PC-9 (cell line): ENCODE results near the gene SOD2. TPM values are rescaled to one million over a fixed set of nuclear protein-coding genes. Genes with fewer than 3 reads are reported as not detected.
"Not testable (repeated sequence)": the region's sequence is repeated elsewhere in the genome, so short reads cannot be mapped to it uniquely, and the experiment has no call there.

Source experiments
- BruUV-seq: library from RNA; stranded (reverse); fragments of 400-500 nt; replicated peaks from 2 replicates; lab custom pipeline; 2021; lab: Mats Ljungman, UMichigan
- CTCF ChIA-PET: fragments of 300-600 bp; sonication (Branson Sonifier 250); formaldehyde crosslinking; loops from one replicate; lab custom pipeline; 2022; ENCODE audit warnings: antibody characterized with exemption; lab: Charles Lee
- POLR2A ChIA-PET: fragments of 300-600 bp; sonication (Branson Sonifier 250); formaldehyde crosslinking; loops from one replicate; lab custom pipeline; 2022; ENCODE audit warnings: antibody characterized with exemption; ENCODE audit not compliant: unreplicated experiment; lab: Charles Lee
- DNase-seq, 2 experiments: peaks; one replicate each; pipeline versions ENCODE4 v3.0.0 to v3.0.0-alpha.2; 2015 to 2022; ENCODE audit warnings: mixed read lengths in 1 of 2
- H2AFZ ChIP-seq: fragments of 200-600 bp; sonication (generic); 2 replicates; pipeline ENCODE4 v1.8.1; 2017; ENCODE audit warnings: antibody characterized with exemption
- H3F3A ChIP-seq: fragments of 200-600 bp; sonication (generic); 2 replicates; pipeline ENCODE4 v1.8.1; 2017; ENCODE audit warnings: antibody characterized with exemption, mild to moderate bottlenecking, low read depth; ENCODE audit not compliant: insufficient read depth
- H3K27ac ChIP-seq: fragments of 200-600 bp; sonication (generic); 2 replicates; pipeline ENCODE4 v1.6.1; 2016; ENCODE audit warnings: mixed run types
- H3K27me3 ChIP-seq: fragments of 200-600 bp; sonication (generic); 2 replicates; pipeline ENCODE4 v1.6.1; 2016; ENCODE audit warnings: low read depth, mixed run types; ENCODE audit not compliant: insufficient read depth
- H3K36me3 ChIP-seq: fragments of 200-600 bp; sonication (generic); 2 replicates; pipeline ENCODE4 v1.6.1; 2016; ENCODE audit warnings: low read depth, mixed run types
- H3K4me1 ChIP-seq: fragments of 200-600 bp; sonication (generic); replicated peaks from 2 replicates; pipeline ENCODE4 v1.6.1; 2016; ENCODE audit warnings: mixed run types; ENCODE audit not compliant: insufficient read depth
- H3K4me2 ChIP-seq: fragments of 200-600 bp; sonication (generic); 2 replicates; pipeline ENCODE4 v1.6.1; 2017; ENCODE audit warnings: mixed run types
- H3K4me3 ChIP-seq: fragments of 200-600 bp; sonication (generic); 2 replicates; pipeline ENCODE4 v1.6.1; 2016; ENCODE audit warnings: mixed run types
- H3K79me2 ChIP-seq: fragments of 200-600 bp; sonication (generic); 2 replicates; pipeline ENCODE4 v1.6.1; 2017; ENCODE audit warnings: low read depth, mixed run types
- H3K9me2 ChIP-seq: fragments of 200-600 bp; sonication (generic); 2 replicates; pipeline ENCODE4 v1.8.1; 2017; ENCODE audit warnings: mild to moderate bottlenecking; ENCODE audit not compliant: insufficient read depth
- H3K9me3 ChIP-seq: fragments of 200-600 bp; sonication (generic); 2 replicates; pipeline ENCODE4 v1.8.1; 2016; ENCODE audit warnings: low read depth; ENCODE audit not compliant: insufficient read depth
- H4K20me1 ChIP-seq: fragments of 200-600 bp; sonication (generic); 2 replicates; pipeline ENCODE4 v1.8.1; 2017; ENCODE audit not compliant: insufficient read depth
- CTCF ChIP-seq: fragments of 200-600 bp; sonication (generic); conservative IDR thresholded peaks from 2 replicates; pipeline ENCODE4 v1.6.1; 2017; ENCODE audit warnings: mixed run types, antibody characterized with exemption, mild to moderate bottlenecking, moderate library complexity
- EZH2 ChIP-seq: fragments of 200-600 bp; sonication (generic); IDR thresholded peaks from 2 replicates; pipeline ENCODE4 v1.8.0; 2017; ENCODE audit warnings: antibody characterized with exemption, low read depth
- intact Hi-C: fragments of 100-400 bp; cut with micrococcal nuclease; formaldehyde crosslinking; loops from one replicate; pipeline ENCODE4 v1.10.0; 2022; ENCODE audit not compliant: unreplicated experiment
- total RNA-seq: library from RNA; stranded (reverse); gene quantifications from 2 replicates; pipeline ENCODE4 v1.2.3, GENCODE V29; 2021

SOD2 gene
- total RNA-seq, 1 experiment from 2014 or later, result 63.3 TPM

- intact Hi-C loops, result no loop called here
- Histone ChIP-seq H3K4me3 (no peak overlapping the region), H4K20me1 (peaks cover 69% of the 10 kb centered on the region), H3K9me3 (no peaks in the 10 kb centered on the region), H2AFZ (no peak overlapping the region), H3K36me3 (peaks cover 16% of the 10 kb centered on the region), H3F3A (peaks cover 16% of the 10 kb centered on the region; the same call in 1 of the 2 replicates), H3K9me2 (no peaks in the 10 kb centered on the region), H3K4me2 (no peak overlapping the region), H3K4me1 (no peaks in the 10 kb centered on the region), H3K27ac (no peak overlapping the region), H3K27me3 (no peaks in the 10 kb centered on the region), H3K79me2 (peaks cover 87% of the 10 kb centered on the region)
- BruUV-seq, result no TSS peak
- TF ChIP-seq EZH2 (no peak), CTCF (no peak)
- ChIA-PET POLR2A (no interaction called here), CTCF (no interaction called here)
- DNase-seq, result no peak
Observed at GRCh38 chr6:159736908-159737307, 43.9 kb upstream of the SOD2 start.

- POLR2A ChIA-PET, H3K9me2 ChIP-seq, H3K4me2 ChIP-seq, intact Hi-C loops, H2AFZ ChIP-seq, CTCF ChIA-PET, H3K27ac ChIP-seq, H3K4me3 ChIP-seq, H3F3A ChIP-seq, H3K9me3 ChIP-seq, BruUV-seq, H3K27me3 ChIP-seq, DNase-seq: not testable (repeated sequence)
- H3K36me3 ChIP-seq, result peaks cover 18% of the 10 kb centered on the region
- peaks cover 95% of the 10 kb centered on the region for H4K20me1 ChIP-seq
- peaks cover 17% of the 10 kb centered on the region for H3K4me1 ChIP-seq
- peaks cover 100% of the 10 kb centered on the region for H3K79me2 ChIP-seq
Observed at GRCh38 chr6:159733395-159733794, 40.4 kb upstream of the SOD2 start.

GRCh38 chr6:159732550-159732949 is 39.5 kb upstream of the SOD2 start:
- H3K27me3 ChIP-seq, BruUV-seq, CTCF ChIA-PET, H3K4me3 ChIP-seq, intact Hi-C loops, H3K9me2 ChIP-seq, H2AFZ ChIP-seq, H3K4me2 ChIP-seq, H3K9me3 ChIP-seq, H3F3A ChIP-seq, H3K27ac ChIP-seq, POLR2A ChIA-PET, DNase-seq: not testable (repeated sequence)
- Histone ChIP-seq H3K4me1 (peaks cover 17% of the 10 kb centered on the region), H4K20me1 (peaks cover 91% of the 10 kb centered on the region), H3K79me2 (peaks cover 100% of the 10 kb centered on the region), H3K36me3 (peaks cover 15% of the 10 kb centered on the region)

GRCh38 chr6:159730332-159730676 is 37.3 kb upstream of the SOD2 start:
- POLR2A ChIA-PET, result no interaction called here
- no peak for TF ChIP-seq CTCF
- no peak for TF ChIP-seq EZH2
- Histone ChIP-seq H3F3A (peaks cover 5% of the 10 kb centered on the region; the same call in 1 of the 2 replicates), H3K9me2 (no peaks in the 10 kb centered on the region), H3K27ac (no peak overlapping the region), H4K20me1 (peaks cover 73% of the 10 kb centered on the region), H3K79me2 (peaks cover 93% of the 10 kb centered on the region), H3K4me3 (no peak overlapping the region; the same call in 1 of the 2 replicates), H3K4me2 (peak overlapping the region; percentile 96), H3K9me3 (no peaks in the 10 kb centered on the region), H3K27me3 (no peaks in the 10 kb centered on the region), H2AFZ (no peak overlapping the region), H3K4me1 (peaks cover 17% of the 10 kb centered on the region), H3K36me3 (peaks cover 14% of the 10 kb centered on the region)
- CTCF ChIA-PET, result no interaction called here
- no TSS peak for BruUV-seq
- intact Hi-C loops, result no loop called here
- DNase-seq, result no peak
